Activated CD8-positive, alpha-beta T cell treated with anti-CD3 and anti-CD28 coated beads for 36 hours (primary cell): ENCODE data around the gene FIBCD1. TPM values are rescaled to one million over a fixed set of nuclear protein-coding genes. Genes with fewer than 3 reads are reported as not detected.

Experiments used
- ATAC-seq: fragments of 200-7000 bp; cut with Tn5 transposase; one replicate; pipeline ENCODE4 v1.10.0; 2021; ENCODE audit warnings: mild to moderate bottlenecking, moderate library complexity
- CTCF ChIA-PET: fragments of 350-600 bp; sonication (Branson Sonifier 250); formaldehyde crosslinking; loops from one replicate; lab custom pipeline; 2021; ENCODE audit warnings: antibody characterized with exemption; lab: Charles Lee
- POLR2A ChIA-PET: fragments of 350-600 bp; sonication (Branson Sonifier 250); formaldehyde crosslinking; loops from one replicate; lab custom pipeline; 2021; ENCODE audit warnings: antibody characterized with exemption; lab: Charles Lee
- DNase-seq: peaks from one replicate; pipeline ENCODE4 v3.0.0-alpha.2; 2020
- H3K27ac Mint-ChIP-seq: one replicate; pipeline ENCODE4 v1.8.0; 2021; ENCODE audit warnings: mild to moderate bottlenecking, mixed read lengths
- H3K27me3 Mint-ChIP-seq: one replicate; pipeline ENCODE4 v1.8.0; 2021; ENCODE audit warnings: mixed read lengths
- H3K36me3 Mint-ChIP-seq: one replicate; pipeline ENCODE4 v1.8.0; 2021; ENCODE audit warnings: low read depth, mixed read lengths
- H3K4me1 Mint-ChIP-seq: one replicate; pipeline ENCODE4 v1.8.0; 2021; ENCODE audit warnings: low read depth, mixed read lengths
- H3K4me3 Mint-ChIP-seq: one replicate; pipeline ENCODE4 v1.8.0; 2021; ENCODE audit warnings: mild to moderate bottlenecking, moderate library complexity, mixed read lengths
- H3K9me3 Mint-ChIP-seq: one replicate; pipeline ENCODE4 v1.8.0; 2021; ENCODE audit warnings: mixed read lengths
- intact Hi-C: fragments of 100-400 bp; cut with micrococcal nuclease; formaldehyde crosslinking; loops from one replicate; pipeline ENCODE4 v1.10.0; 2022
- total RNA-seq, 2 experiments: library from RNA; stranded (reverse); gene quantifications; one replicate each; pipeline ENCODE4 v1.2.3, GENCODE V29; 2021
- TF ChIP-seq, protein P1 (sequence below): fragments of 200-600 bp; IDR thresholded peaks from one replicate; pipeline ENCODE4 v1.8.0; 2022; ENCODE audit warnings: antibody characterized with exemption, mild to moderate bottlenecking

FIBCD1 gene
- total RNA-seq, 2 experiments from 2014 or later, result not detected

DNA sequence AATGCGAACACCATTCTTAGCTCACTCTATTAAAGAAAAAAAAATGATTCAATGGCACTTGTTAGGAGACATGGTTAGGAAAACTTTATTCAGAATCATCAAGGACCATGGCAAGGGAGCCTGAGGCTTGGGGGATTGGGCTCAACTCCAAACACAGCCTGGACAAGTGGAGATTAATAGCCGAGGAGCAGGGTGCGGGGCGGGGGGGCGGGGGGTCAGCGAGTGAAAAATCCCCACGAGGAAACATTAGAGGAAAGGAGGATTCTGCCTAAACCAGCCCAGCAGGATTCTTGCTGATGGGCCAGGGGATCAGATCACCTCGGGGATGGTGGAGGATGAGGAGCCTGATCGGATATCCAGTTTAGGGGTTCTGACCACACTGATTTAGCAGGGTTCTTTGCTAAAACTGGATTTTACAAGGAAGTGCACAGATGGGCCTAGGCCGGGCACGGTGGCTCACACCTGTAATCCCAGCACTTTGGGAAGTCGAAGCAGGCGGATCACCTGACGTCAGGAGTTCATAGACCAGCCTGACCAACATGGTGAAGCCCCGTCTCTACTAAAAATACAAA lies 24.4 kb upstream of the FIBCD1 start:
- TF ChIP-seq, protein P1, sequence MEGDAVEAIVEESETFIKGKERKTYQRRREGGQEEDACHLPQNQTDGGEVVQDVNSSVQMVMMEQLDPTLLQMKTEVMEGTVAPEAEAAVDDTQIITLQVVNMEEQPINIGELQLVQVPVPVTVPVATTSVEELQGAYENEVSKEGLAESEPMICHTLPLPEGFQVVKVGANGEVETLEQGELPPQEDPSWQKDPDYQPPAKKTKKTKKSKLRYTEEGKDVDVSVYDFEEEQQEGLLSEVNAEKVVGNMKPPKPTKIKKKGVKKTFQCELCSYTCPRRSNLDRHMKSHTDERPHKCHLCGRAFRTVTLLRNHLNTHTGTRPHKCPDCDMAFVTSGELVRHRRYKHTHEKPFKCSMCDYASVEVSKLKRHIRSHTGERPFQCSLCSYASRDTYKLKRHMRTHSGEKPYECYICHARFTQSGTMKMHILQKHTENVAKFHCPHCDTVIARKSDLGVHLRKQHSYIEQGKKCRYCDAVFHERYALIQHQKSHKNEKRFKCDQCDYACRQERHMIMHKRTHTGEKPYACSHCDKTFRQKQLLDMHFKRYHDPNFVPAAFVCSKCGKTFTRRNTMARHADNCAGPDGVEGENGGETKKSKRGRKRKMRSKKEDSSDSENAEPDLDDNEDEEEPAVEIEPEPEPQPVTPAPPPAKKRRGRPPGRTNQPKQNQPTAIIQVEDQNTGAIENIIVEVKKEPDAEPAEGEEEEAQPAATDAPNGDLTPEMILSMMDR, result no peak
- H3K27ac Mint-ChIP-seq, result no peak overlapping the region
- ChIA-PET CTCF (no interaction called here), POLR2A (no interaction called here)
- DNase-seq (no peak), ATAC-seq (no peak)
- peaks cover 2% of the 10 kb centered on the region for H3K4me1 Mint-ChIP-seq
- intact Hi-C loops, result no loop called here
- no peaks in the 10 kb centered on the region for H3K36me3 Mint-ChIP-seq
- peaks cover 2% of the 10 kb centered on the region for H3K9me3 Mint-ChIP-seq
- no peaks in the 10 kb centered on the region for H3K27me3 Mint-ChIP-seq
- no peak overlapping the region for H3K4me3 Mint-ChIP-seq

DNA sequence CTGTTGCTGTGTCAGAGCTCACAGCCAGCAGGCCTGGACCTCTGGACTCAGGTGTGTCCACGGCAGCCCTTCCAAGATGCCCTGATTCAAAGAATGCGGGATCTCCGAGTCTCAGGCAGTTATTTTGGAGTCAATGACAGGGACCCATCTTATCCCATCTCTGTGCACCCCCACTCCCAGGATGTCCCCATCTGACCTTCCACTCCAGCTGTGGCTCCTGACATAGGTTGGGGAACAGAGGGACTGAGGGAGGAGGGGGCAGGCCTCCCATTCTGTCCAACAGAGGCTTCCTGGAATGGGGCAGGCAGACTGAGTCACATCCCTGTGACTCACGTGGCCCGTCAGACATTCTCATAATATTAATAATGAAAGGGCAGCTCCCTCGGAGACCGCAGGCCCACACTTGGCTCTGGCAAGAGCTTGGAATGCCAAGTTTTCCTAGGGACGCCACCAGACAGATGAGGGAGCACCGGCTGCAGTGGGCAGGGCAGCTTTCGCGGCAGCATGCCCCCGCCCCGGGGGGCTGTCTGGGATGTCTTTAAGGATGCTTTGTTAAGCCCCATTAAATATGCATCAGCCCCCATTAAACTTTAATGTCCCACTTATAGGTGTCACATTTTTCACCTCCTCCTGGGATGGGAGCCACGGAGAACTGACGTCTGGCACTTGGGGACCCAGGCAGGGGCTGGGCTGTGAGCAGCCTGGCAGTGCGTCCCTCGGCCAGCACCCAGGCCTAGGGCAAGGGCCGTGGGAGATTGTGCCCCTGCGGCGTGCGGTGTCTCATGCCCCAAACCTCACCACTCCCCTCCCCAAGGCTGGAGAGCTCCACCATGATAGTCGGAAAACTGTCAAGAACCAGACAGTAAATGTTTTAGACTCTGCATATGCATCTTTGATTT lies 23.6 kb upstream of the FIBCD1 start:
- Mint-ChIP-seq H3K4me1 (peaks cover 2% of the 10 kb centered on the region), H3K36me3 (no peaks in the 10 kb centered on the region), H3K9me3 (peaks cover 2% of the 10 kb centered on the region), H3K4me3 (no peak overlapping the region), H3K27me3 (no peaks in the 10 kb centered on the region), H3K27ac (no peak overlapping the region)
- ATAC-seq (no peak), DNase-seq (no peak)
- TF ChIP-seq, protein P1, result no peak
- intact Hi-C loops, result no loop called here
- ChIA-PET CTCF (no interaction called here), POLR2A (no interaction called here)

DNA sequence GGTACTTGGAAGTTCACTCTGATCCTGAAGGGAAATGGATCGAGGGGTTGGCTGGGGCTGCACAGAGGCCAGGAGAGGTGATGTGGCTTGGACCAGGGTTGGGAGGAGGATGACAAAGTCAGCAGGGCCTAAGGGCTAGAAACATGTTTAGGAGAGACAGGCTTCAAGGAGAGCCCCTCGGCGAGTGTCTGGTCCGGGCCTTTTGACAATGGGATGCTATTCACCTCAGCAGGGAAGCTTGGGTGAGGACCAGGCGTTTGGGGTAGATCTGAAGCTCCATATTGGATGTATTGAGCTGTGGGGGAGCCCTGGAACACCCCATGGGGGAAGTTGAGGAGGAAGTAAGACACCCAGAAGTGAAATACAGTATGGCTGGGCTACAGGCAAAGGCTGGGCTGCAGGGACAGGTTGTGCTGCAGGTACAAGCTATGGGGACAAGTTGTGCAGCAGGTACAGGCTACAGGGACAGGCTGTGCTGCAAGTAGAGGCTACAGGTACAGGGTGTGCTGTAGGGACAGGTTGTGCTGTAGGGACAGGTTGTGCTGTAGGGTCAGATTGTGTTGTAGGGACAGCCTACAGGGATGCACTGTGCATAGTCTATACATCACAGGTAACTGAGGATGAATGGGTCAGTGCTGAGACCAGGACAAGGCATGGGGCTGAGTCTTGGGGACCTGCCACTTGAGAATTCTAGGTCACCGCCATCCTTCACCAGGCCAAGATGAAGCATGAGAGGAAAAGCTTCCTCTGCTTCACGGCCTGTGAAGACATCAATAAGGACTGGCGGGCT lies 22.7 kb upstream of the FIBCD1 start:
- POLR2A ChIA-PET, result no interaction called here
- CTCF ChIA-PET, result no interaction called here
- no peaks in the 10 kb centered on the region for H3K36me3 Mint-ChIP-seq
- H3K4me1 Mint-ChIP-seq, result peaks cover 2% of the 10 kb centered on the region
- DNase-seq (no peak), ATAC-seq (no peak)
- H3K27ac Mint-ChIP-seq, result no peak overlapping the region
- peaks cover 2% of the 10 kb centered on the region for H3K9me3 Mint-ChIP-seq
- no peaks in the 10 kb centered on the region for H3K27me3 Mint-ChIP-seq
- H3K4me3 Mint-ChIP-seq, result no peak overlapping the region
- TF ChIP-seq, protein P1, result no peak
- intact Hi-C loops, result no loop called here

GRCh38 chr9:130960522-130961378 lies 21.7 kb upstream of the FIBCD1 start:
- no peaks in the 10 kb centered on the region for H3K36me3 Mint-ChIP-seq
- CTCF ChIA-PET, result no interaction called here
- DNase-seq (no peak), ATAC-seq (no peak)
- POLR2A ChIA-PET, result no interaction called here
- H3K27ac Mint-ChIP-seq, result no peak overlapping the region
- peaks cover 2% of the 10 kb centered on the region for H3K4me1 Mint-ChIP-seq
- intact Hi-C loops, result no loop called here
- H3K27me3 Mint-ChIP-seq, result no peaks in the 10 kb centered on the region
- TF ChIP-seq, protein P1, result no peak
- H3K9me3 Mint-ChIP-seq, result peaks cover 2% of the 10 kb centered on the region
- H3K4me3 Mint-ChIP-seq, result no peak overlapping the region
